Measurements from ENCODE around the gene ATG9B.

DNA sequence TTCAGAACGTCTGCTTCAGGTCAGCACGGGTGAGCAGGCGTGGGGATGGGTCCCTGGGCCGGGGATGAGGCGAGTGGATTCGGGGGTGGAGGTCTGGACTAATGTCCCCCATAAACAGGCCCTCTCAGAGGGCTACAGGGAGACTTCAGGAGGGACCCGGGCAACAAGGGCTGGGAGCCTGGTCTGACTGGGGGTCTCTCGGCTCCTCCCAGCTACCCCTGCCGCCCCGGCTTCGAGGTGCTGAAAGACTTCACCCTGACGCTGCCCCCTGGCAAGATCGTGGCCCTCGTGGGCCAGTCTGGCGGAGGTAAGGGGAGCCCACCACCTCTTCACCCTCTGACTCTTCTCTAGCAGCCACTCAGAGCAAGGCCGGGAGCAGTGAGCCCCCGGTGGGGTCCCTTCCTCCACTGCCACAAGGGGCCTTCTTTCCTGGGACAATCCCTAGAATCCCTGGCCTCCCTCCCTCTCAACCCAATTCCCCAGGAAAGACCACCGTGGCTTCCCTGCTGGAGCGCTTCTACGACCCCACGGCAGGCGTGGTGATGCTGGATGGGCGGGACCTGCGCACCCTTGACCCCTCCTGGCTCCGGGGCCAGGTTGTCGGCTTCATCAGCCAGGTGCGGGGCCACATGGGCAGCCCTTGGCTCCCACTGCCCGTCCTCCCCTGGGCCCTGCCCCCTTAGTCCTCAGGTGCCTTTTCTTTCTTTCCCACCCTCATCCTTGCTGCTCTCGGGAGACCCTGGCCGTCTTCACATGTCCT, 16.5 kb upstream of the ATG9B start:
- TF ChIP-seq EZH2phosphoT487 (IDR thresholded peaks at IDR 0.05; ENCODE audit: borderline replicate concordance, low read length): no peak
- TF ChIP-seq EZH2 (IDR thresholded peaks at IDR 0.05; ENCODE audit: low read length, unreplicated experiment): no peak
- TF ChIP-seq, protein P1, sequence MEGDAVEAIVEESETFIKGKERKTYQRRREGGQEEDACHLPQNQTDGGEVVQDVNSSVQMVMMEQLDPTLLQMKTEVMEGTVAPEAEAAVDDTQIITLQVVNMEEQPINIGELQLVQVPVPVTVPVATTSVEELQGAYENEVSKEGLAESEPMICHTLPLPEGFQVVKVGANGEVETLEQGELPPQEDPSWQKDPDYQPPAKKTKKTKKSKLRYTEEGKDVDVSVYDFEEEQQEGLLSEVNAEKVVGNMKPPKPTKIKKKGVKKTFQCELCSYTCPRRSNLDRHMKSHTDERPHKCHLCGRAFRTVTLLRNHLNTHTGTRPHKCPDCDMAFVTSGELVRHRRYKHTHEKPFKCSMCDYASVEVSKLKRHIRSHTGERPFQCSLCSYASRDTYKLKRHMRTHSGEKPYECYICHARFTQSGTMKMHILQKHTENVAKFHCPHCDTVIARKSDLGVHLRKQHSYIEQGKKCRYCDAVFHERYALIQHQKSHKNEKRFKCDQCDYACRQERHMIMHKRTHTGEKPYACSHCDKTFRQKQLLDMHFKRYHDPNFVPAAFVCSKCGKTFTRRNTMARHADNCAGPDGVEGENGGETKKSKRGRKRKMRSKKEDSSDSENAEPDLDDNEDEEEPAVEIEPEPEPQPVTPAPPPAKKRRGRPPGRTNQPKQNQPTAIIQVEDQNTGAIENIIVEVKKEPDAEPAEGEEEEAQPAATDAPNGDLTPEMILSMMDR (conservative IDR thresholded peaks at IDR 0.05; ENCODE audit: low read depth, low read length): no peak
